OCI-LY7 (cell line): ENCODE data around the gene HDAC4.

Experiments used
- EZH2phosphoT487 ChIP-seq: fragments of 200-600 bp; sonication (generic); IDR thresholded peaks from 2 replicates; pipeline ENCODE4 v1.6.1; 2018; ENCODE audit warnings: low read depth, borderline replicate concordance, mild to moderate bottlenecking, mixed run types, antibody characterized with exemption, low read length, moderate library complexity, mixed read lengths
- TF ChIP-seq, protein P1 (sequence below): fragments of 200-600 bp; sonication (generic); conservative IDR thresholded peaks from 2 replicates; pipeline ENCODE4 v1.5.1; 2014; ENCODE audit warnings: mild to moderate bottlenecking, antibody characterized with exemption, low read length, moderate library complexity, mixed read lengths

DNA sequence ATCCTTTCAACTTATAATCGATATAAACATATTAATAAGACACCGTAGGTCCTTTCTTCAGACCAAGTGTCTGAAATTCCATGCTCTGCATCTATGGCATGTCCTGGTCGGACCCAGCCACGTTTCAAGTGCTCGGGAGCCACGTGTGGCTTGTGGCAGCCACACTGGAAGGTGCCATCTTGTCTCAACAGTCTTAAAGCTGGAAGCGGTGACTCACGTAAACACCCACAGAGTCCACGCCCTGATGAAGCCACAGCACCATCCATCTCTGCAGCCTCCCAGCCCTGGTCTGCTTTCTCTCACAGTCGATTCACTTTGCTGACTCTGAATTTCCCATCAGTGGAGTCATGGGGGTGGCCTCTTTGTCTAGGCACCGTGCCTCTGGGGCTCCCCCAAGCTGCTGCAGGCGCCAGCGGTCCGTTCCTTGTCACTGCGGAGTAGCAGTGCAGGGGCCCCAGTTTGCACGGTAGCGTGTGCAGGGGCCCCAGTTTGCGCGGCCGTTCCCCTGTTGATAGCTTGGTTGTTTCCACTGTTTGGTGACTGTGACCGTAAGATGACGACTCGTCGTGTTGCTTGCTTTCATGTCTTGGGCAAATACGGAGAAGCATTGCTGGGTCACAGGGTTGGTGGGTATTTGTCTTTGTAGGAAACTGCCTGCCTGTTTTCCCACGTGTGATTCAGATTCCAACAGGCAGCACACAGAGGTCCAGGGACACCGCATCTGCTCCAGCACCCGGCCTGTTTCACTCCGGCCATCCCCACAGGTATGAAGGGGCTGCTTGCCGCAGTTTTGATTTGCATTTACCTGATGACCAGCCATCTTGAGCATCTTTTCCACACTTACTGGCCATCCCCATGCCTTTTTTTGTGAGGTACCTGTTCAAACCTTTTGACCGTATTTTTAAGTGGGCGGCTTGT, 240.3 kb downstream of the HDAC4 start:
- TF ChIP-seq, protein P1, sequence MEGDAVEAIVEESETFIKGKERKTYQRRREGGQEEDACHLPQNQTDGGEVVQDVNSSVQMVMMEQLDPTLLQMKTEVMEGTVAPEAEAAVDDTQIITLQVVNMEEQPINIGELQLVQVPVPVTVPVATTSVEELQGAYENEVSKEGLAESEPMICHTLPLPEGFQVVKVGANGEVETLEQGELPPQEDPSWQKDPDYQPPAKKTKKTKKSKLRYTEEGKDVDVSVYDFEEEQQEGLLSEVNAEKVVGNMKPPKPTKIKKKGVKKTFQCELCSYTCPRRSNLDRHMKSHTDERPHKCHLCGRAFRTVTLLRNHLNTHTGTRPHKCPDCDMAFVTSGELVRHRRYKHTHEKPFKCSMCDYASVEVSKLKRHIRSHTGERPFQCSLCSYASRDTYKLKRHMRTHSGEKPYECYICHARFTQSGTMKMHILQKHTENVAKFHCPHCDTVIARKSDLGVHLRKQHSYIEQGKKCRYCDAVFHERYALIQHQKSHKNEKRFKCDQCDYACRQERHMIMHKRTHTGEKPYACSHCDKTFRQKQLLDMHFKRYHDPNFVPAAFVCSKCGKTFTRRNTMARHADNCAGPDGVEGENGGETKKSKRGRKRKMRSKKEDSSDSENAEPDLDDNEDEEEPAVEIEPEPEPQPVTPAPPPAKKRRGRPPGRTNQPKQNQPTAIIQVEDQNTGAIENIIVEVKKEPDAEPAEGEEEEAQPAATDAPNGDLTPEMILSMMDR: no peak
- TF ChIP-seq EZH2phosphoT487: no peak
